K562 (cell line): Measurements from ENCODE around the gene ADAMTS10. TPM values are rescaled to one million over a fixed set of nuclear protein-coding genes. Genes with fewer than 3 reads are reported as not detected.

Experiments
- ATAC-seq: fragments of 200-7000 bp; cut with Tn5 transposase; 3 replicates; pipeline ENCODE4 v1.9.1; 2020; ENCODE audit warnings: moderate library complexity
- BruUV-seq: library from RNA; stranded (reverse); fragments of 400-500 nt; replicated peaks from 2 replicates; lab custom pipeline; 2021; lab: Mats Ljungman, UMichigan
- CTCF ChIA-PET: fragments of 300-600 bp; formaldehyde crosslinking; extraction: SDS; loops from one replicate; lab custom pipeline; 2021; ENCODE audit warnings: low intra/inter-chr PET ratio; lab: Yijun Ruan, JAX
- POLR2A ChIA-PET: fragments of 300-600, 350-650 bp; sonication (Branson Sonifier 250); formaldehyde crosslinking; extraction: SDS; loops from one replicate; lab custom pipeline; 2021; ENCODE audit warnings: antibody characterized with exemption, inconsistent platforms; lab: Yijun Ruan, JAX
- DNase-seq, 4 experiments: peaks; one replicate each; pipeline versions ENCODE4 v3.0.0 to v3.0.0-alpha.2; 2011 to 2018; ENCODE audit warnings: low spot score in 3 of 4, mixed read lengths in 3 of 4; ENCODE audit errors: extremely low read depth in 1 of 4
- FAIRE-seq: peaks from 2 replicates; lab custom pipeline; 2011; peaks lifted over from hg19 to GRCh38; lab: Jason Lieb, UNC
- H2AFZ ChIP-seq: 2 replicates; pipeline ENCODE4 v1.6.0; 2011; ENCODE audit warnings: low read depth, low read length, control low read depth, inconsistent platforms
- H3K27ac ChIP-seq: fragments of 200-600 bp; 3 replicates; pipeline ENCODE4 v1.8.0; 2011; ENCODE audit warnings: low read depth, mild to moderate bottlenecking, control low read depth, inconsistent platforms, low read length, moderate library complexity, mixed read lengths; ENCODE audit errors: extremely low read depth
- H3K27me3 ChIP-seq, 2 experiments: fragments of 300-600 bp in 1 of 2; 2 replicates in 1 of 2; 3 replicates in 1 of 2; pipeline versions ENCODE4 v1.6.0 to v1.8.0; 2011; ENCODE audit warnings: inconsistent platforms in 2 of 2, low read length in 2 of 2, mild to moderate bottlenecking in 1 of 2, mixed read lengths in 1 of 2, moderate library complexity in 1 of 2; ENCODE audit not compliant: control insufficient read depth in 2 of 2, insufficient read depth in 2 of 2
- H3K36me3 ChIP-seq: fragments of 300-600 bp; 3 replicates; pipeline ENCODE4 v1.8.0; 2011; ENCODE audit warnings: mild to moderate bottlenecking, low read length, inconsistent platforms; ENCODE audit not compliant: control insufficient read depth, insufficient read depth
- H3K4me1 ChIP-seq, 2 experiments: fragments of 200-600 bp in 1 of 2; replicated peaks in 1 of 2; 2 replicates in 1 of 2; 3 replicates in 1 of 2; pipeline versions ENCODE4 v1.5.1 to v1.8.0; 2011; ENCODE audit warnings: inconsistent platforms in 2 of 2, low read length in 2 of 2, mild to moderate bottlenecking in 1 of 2, mixed read lengths in 1 of 2, moderate library complexity in 1 of 2; ENCODE audit not compliant: control insufficient read depth in 2 of 2, insufficient read depth in 2 of 2
- H3K4me2 ChIP-seq: 2 replicates; pipeline ENCODE4 v1.6.1; 2011; ENCODE audit warnings: low read length, control low read depth, inconsistent platforms, mixed read lengths; ENCODE audit not compliant: insufficient read depth
- H3K4me3 ChIP-seq: fragments of 200-600 bp; sonication (generic), shearing (Covaris generic); 2 replicates; pipeline ENCODE4 v1.5.1; 2016; ENCODE audit warnings: control low read depth, inconsistent platforms
- H3K79me2 ChIP-seq: fragments of 200-600 bp; 3 replicates; pipeline ENCODE4 v1.8.0; 2011; ENCODE audit warnings: low read length, inconsistent platforms; ENCODE audit not compliant: control insufficient read depth, insufficient read depth
- H3K9ac ChIP-seq, 2 experiments: 2 replicates each; pipeline versions ENCODE4 v1.6.0 to v1.6.1; 2011; ENCODE audit warnings: low read depth in 2 of 2, low read length in 2 of 2, control low read depth in 1 of 2, inconsistent platforms in 1 of 2, mild to moderate bottlenecking in 1 of 2, mixed read lengths in 1 of 2; ENCODE audit not compliant: insufficient read depth in 1 of 2
- H3K9me1 ChIP-seq: one replicate; pipeline ENCODE4 v1.6.0; 2011; ENCODE audit warnings: inconsistent platforms, mild to moderate bottlenecking, low read length, moderate library complexity; ENCODE audit not compliant: control insufficient read depth, insufficient read depth
- H3K9me3 ChIP-seq: replicated peaks from 2 replicates; pipeline ENCODE4 v1.5.1; 2011; ENCODE audit warnings: low read depth, low read length, inconsistent platforms; ENCODE audit not compliant: control insufficient read depth, insufficient read depth
- H4K20me1 ChIP-seq: replicated peaks from 2 replicates; pipeline ENCODE4 v1.6.1; 2011; ENCODE audit warnings: low read length, inconsistent platforms, mixed read lengths; ENCODE audit not compliant: control insufficient read depth, insufficient read depth
- ATF7 ChIP-seq: fragments of 450-650 bp; IDR thresholded peaks from 2 replicates; pipeline ENCODE4 v1.7.1; 2014; ENCODE audit warnings: mild to moderate bottlenecking, moderate library complexity
- MCM7 ChIP-seq, 2 experiments: fragments of 450-650 bp; IDR thresholded peaks; 2 replicates each; pipeline ENCODE4 v1.6.1; 2016 to 2018
- TCFL5 ChIP-seq: fragments of 250-450 bp; sonication (Bioruptor Pico); conservative IDR thresholded peaks from 2 replicates; pipeline ENCODE4 v1.6.1; 2021; ENCODE audit warnings: mild to moderate bottlenecking, moderate library complexity, matching md5 sums
- ZNF197 ChIP-seq: fragments of 200-800 bp; sonication (Bioruptor generic); IDR thresholded peaks from 2 replicates; pipeline ENCODE4 v1.6.1; 2016; ENCODE audit warnings: low read depth, missing genetic modification characterization, missing compliant biosample characterization
- WGBS: fragments of 100-300 bp; shearing (Covaris generic); methylation state at CpG from one replicate; pipeline ENCODE4 v1.1.6; 2016; ENCODE audit warnings: low coverage, mixed read lengths; ENCODE audit not compliant: insufficient coverage; ENCODE audit errors: missing lambda C conversion rate; 5-methylcytosine and 5-hydroxymethylcytosine counted together
- in situ Hi-C: fragments of 300-500 bp; cut with MboI; formaldehyde crosslinking; loops from 4 replicates; pipeline ENCODE4 v1.15.0; 2018; ENCODE audit warnings: inconsistent platforms, mixed read lengths
- intact Hi-C: fragments of 100-400 bp; cut with micrococcal nuclease; formaldehyde crosslinking; loops from 2 replicates; pipeline ENCODE4 v1.14.2; 2022
- polyA plus RNA-seq, 8 experiments: library from polyadenylated mRNA; depleted of rRNA in 4 of 8; stranded (reverse) in 5 of 8; unstranded in 3 of 8; fragments of >200 nt; fragmentation: Nextera tagmentation in 2 of 8; fragmentation: Illumina TruSeq in 1 of 8; extraction: Ambion mirVana in 2 of 8; extraction: Trizol in 1 of 8; gene quantifications; 2 replicates each; pipeline versions ENCODE4 v1.2.1 to v1.2.3, GENCODE V29; 2011 to 2014; ENCODE audit warnings: inconsistent platforms in 1 of 8, missing spikeins in 1 of 8
- total RNA-seq, 7 experiments: library from RNA; depleted of rRNA in 6 of 7; stranded (reverse); fragments of >200 nt in 6 of 7; fragmentation: Illumina TruSeq in 2 of 7; extraction: Trizol in 2 of 7; gene quantifications; 2 replicates each; pipeline versions ENCODE4 v1.2.1 to v1.2.3, GENCODE V29; 2011 to 2021; ENCODE audit warnings: low replicate concordance in 1 of 7
- TF ChIP-seq, protein P1 (sequence below): fragments of 450-650 bp; formaldehyde crosslinking; IDR thresholded peaks from 2 replicates; pipeline ENCODE4 v1.4.0; 2022; ENCODE audit warnings: missing genetic modification characterization

The ADAMTS10 gene
- total and polyA plus RNA-seq, 9 of the 15 experiments (the other 6 are each of a cell fraction or from before 2014, with no cell fraction given), result 0.33 to 1.8 (median 0.57) TPM; not detected in 4

DNA sequence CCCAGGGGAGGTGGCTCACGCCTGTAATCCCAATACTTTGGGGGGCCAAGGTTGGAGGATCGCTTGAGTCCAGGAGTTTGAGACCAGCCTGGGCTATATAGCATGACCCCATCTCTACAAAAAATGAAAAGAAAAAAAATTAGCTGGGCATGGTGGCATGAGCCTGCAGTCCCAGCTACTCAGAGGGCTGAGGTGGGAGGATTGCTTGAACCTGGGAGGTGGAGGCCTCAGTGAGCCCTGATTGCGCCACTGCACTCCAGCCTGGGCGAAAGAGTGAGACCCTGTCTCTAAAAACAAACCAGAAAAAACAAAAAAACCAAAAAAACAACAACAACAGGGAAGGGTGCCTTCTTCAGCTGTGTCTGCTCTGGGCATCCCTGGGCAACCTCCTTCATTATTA lies 32.8 kb downstream of the ADAMTS10 start:
- intact Hi-C loops (loop anchor here (5.0 to 10.0 kb wide), 2 partner anchors 163 to 225 kb away; partner anchors contain the start of gene MARCHF2), in situ Hi-C loops (no loop called here)
- H2AFZ ChIP-seq, result peak overlapping the region; percentile 63; the same call in 1 of the 2 replicates
- H3K4me1 ChIP-seq, result peaks cover 15 to 37% of the 10 kb centered on the region in 2 experiments
- 47% methylated on average over 4 of the region's 4 CpGs for WGBS
- no peak overlapping the region for H3K4me3 ChIP-seq
- H3K4me2 ChIP-seq, result no peak overlapping the region
- BruUV-seq, result no TSS peak
- no peak overlapping the region for H3K9ac ChIP-seq
- DNase-seq, result no peak
- H3K36me3 ChIP-seq, result no peaks in the 10 kb centered on the region
- no peak overlapping the region for H3K27ac ChIP-seq
- ATAC-seq, result no peak
- POLR2A ChIA-PET, result interaction anchor here (1.0 to 1.3 kb wide), 2 partner anchors 9 to 160 kb away, joined by 3 to 4 read pairs; no protein-coding TSS in a partner anchor
- TF ChIP-seq TCFL5 (CRISPR knock-in tag), result no peak
- TF ChIP-seq, protein P1, sequence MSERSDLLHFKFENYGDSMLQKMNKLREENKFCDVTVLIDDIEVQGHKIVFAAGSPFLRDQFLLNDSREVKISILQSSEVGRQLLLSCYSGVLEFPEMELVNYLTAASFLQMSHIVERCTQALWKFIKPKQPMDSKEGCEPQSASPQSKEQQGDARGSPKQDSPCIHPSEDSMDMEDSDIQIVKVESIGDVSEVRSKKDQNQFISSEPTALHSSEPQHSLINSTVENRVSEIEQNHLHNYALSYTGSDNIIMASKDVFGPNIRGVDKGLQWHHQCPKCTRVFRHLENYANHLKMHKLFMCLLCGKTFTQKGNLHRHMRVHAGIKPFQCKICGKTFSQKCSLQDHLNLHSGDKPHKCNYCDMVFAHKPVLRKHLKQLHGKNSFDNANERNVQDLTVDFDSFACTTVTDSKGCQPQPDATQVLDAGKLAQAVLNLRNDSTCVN (CRISPR knock-in tag), result no peak
- TF ChIP-seq MCM7 (IDR thresholded peaks at IDR 0.05), result no peak
- no peak for TF ChIP-seq ZNF197 (CRISPR knock-in tag)
- no peak for TF ChIP-seq ATF7
- no peaks in the 10 kb centered on the region for H3K9me1 ChIP-seq
- FAIRE-seq, result no peak
- no peaks in the 10 kb centered on the region for H3K9me3 ChIP-seq
- H3K79me2 ChIP-seq, result no peaks in the 10 kb centered on the region
- CTCF ChIA-PET, result interaction anchor here (0.6 kb wide), 1 partner anchor 72 kb away, joined by 4 read pairs; no protein-coding TSS in a partner anchor
- peaks cover 0 to 15% of the 10 kb centered on the region in 2 experiments; a peak in 2 of 5 replicates for H3K27me3 ChIP-seq
- H4K20me1 ChIP-seq, result no peaks in the 10 kb centered on the region
